Activated B cell treated with CpG ODN at 0.5 μM for 24 hours (primary cell): ENCODE results near the gene HOXB8. TPM values are rescaled to one million over a fixed set of nuclear protein-coding genes. Genes with fewer than 3 reads are reported as not detected.
A peak's percentile ranks its signal among the peaks of the same experiment; 100 is the strongest.

Experiments used
- ATAC-seq: fragments of 200-7000 bp; cut with Tn5 transposase; one replicate; pipeline ENCODE4 v1.10.0; 2021; ENCODE audit warnings: low read depth, mild to moderate bottlenecking, moderate library complexity
- CTCF ChIA-PET: fragments of 350-600 bp; sonication (Branson Sonifier 250); formaldehyde crosslinking; loops from one replicate; lab custom pipeline; 2021; ENCODE audit warnings: antibody characterized with exemption; lab: Charles Lee
- POLR2A ChIA-PET: fragments of 350-600 bp; sonication (Branson Sonifier 250); formaldehyde crosslinking; loops from one replicate; lab custom pipeline; 2021; ENCODE audit warnings: antibody characterized with exemption; lab: Charles Lee
- DNase-seq: peaks from one replicate; pipeline ENCODE4 v3.0.0; 2022
- H3K27ac Mint-ChIP-seq: one replicate; pipeline ENCODE4 v1.8.0; 2020; ENCODE audit warnings: mixed read lengths
- H3K27me3 Mint-ChIP-seq: one replicate; pipeline ENCODE4 v1.8.0; 2021; ENCODE audit warnings: mixed read lengths
- H3K36me3 Mint-ChIP-seq: one replicate; pipeline ENCODE4 v1.8.0; 2021; ENCODE audit warnings: low read depth, mixed read lengths
- H3K4me1 Mint-ChIP-seq: one replicate; pipeline ENCODE4 v1.8.0; 2021; ENCODE audit warnings: mixed read lengths
- H3K4me3 Mint-ChIP-seq: one replicate; pipeline ENCODE4 v1.8.0; 2020; ENCODE audit warnings: mild to moderate bottlenecking, mixed read lengths
- H3K9me3 Mint-ChIP-seq: one replicate; pipeline ENCODE4 v1.8.0; 2020; ENCODE audit warnings: mixed read lengths
- CTCF ChIP-seq: fragments of 200-600 bp; IDR thresholded peaks from one replicate; pipeline ENCODE4 v1.8.0; 2022; ENCODE audit warnings: antibody characterized with exemption, mild to moderate bottlenecking
- intact Hi-C: fragments of 100-400 bp; cut with micrococcal nuclease; formaldehyde crosslinking; loops from one replicate; pipeline ENCODE4 v1.15.1; 2024
- total RNA-seq: library from RNA; stranded (reverse); gene quantifications from 2 replicates; pipeline ENCODE4 v1.2.3, GENCODE V29; 2022

HOXB8 gene
- total RNA-seq, 1 donor from 2014 or later, result not detected

GRCh38 chr17:48595278-48595999, 19.7 kb downstream of the HOXB8 start:
- no peak for TF ChIP-seq CTCF
- ATAC-seq, result no peak
- Mint-ChIP-seq H3K4me3 (no peak overlapping the region), H3K9me3 (no peaks in the 10 kb centered on the region), H3K27me3 (peaks cover 75% of the 10 kb centered on the region), H3K4me1 (peaks cover 42% of the 10 kb centered on the region), H3K36me3 (no peaks in the 10 kb centered on the region), H3K27ac (no peak overlapping the region)
- ChIA-PET CTCF (interaction anchor here (0.8 to 4.5 kb wide), 5 partner anchors 18 to 287 kb away, joined by 3 to 31 read pairs (median 6); no protein-coding TSS in a partner anchor), POLR2A (no interaction called here)
- no peak for DNase-seq
- intact Hi-C loops, result loop anchor here (5.0 to 10.0 kb wide), 2 partner anchors 152 to 441 kb away; no protein-coding TSS in a partner anchor

DNA sequence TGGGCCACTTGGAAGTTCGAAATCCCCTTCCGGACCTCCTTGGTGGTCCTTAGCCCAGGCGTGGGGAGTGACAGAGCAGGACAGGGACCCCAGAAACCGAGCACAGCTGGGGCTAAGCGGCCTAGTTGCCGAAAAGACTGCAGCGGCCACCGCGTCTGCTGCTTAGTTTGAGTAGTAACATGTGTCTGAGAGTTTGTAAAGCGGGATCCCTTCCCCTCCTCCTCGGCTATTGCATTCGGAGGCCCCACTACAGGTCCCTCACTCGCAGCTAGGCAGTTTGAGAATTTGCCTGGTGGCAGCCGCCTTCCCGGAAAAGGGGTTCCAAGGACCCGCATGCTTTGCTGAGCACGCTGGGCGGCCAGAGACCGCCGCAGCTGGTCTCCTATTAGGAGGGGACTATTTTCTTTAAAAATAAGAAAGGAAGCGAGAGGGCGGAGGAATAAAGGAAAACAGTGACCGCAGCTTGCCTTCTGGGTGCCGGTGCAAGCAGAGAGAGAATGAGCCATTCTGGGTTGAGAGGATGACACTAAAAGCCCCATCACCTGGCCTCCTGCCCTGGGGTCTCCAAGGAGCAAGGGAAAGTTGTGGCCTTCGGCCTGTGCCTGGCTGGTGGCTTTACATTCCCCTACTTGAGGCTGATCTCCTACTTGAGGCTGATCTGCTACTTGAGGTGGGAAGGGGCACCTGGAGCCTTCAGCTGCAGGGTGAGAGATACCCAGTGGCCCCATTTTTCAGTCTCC, 20.4 kb downstream of the HOXB8 start:
- no peak overlapping the region for H3K27ac Mint-ChIP-seq
- intact Hi-C loops, result loop anchor here (1.0 to 10.0 kb wide), 4 partner anchors 153 to 569 kb away; no protein-coding TSS in a partner anchor
- H3K27me3 Mint-ChIP-seq, result peaks cover 76% of the 10 kb centered on the region
- no peaks in the 10 kb centered on the region for H3K36me3 Mint-ChIP-seq
- H3K9me3 Mint-ChIP-seq, result no peaks in the 10 kb centered on the region
- ATAC-seq, result no peak
- DNase-seq, result no peak
- ChIA-PET POLR2A (no interaction called here), CTCF (interaction anchor here (0.8 to 4.5 kb wide), 5 partner anchors 24 to 287 kb away, joined by 3 to 31 read pairs (median 6); partner anchors contain the start of gene HOXB9)
- H3K4me1 Mint-ChIP-seq, result peaks cover 49% of the 10 kb centered on the region
- no peak overlapping the region for H3K4me3 Mint-ChIP-seq
- no peak for TF ChIP-seq CTCF

GRCh38 chr17:48593840-48594537, 21.1 kb downstream of the HOXB8 start:
- CTCF ChIA-PET, result interaction anchor here (0.8 to 4.5 kb wide), 15 partner anchors 10 to 513 kb away, joined by 3 to 31 read pairs (median 6); partner anchors contain the start of gene HOXB9

GRCh38 chr17:48593126-48593829, 21.8 kb downstream of the HOXB8 start, which contains the start of gene HOXB5:
TSS of gene HOXB5 (minus strand) at chr17:48593779. CDS start at chr17:48593682, 97 bp downstream.
- Mint-ChIP-seq H3K9me3 (no peaks in the 10 kb centered on the region), H3K4me1 (peaks cover 52% of the 10 kb centered on the region)

More at GRCh38 chr17:48593840-48594537, 21.1 kb downstream of the HOXB8 start:
- Mint-ChIP-seq H3K4me1 (peaks cover 53% of the 10 kb centered on the region), H3K27me3 (peaks cover 73% of the 10 kb centered on the region), H3K27ac (no peak overlapping the region), H3K36me3 (no peaks in the 10 kb centered on the region), H3K4me3 (peak overlapping the region; percentile 71), H3K9me3 (no peaks in the 10 kb centered on the region)
- intact Hi-C loops, result loop anchor here (1.0 to 10.0 kb wide), 6 partner anchors 137 to 569 kb away; no protein-coding TSS in a partner anchor
- DNase-seq (peak; percentile 85), ATAC-seq (peak; percentile 66)
- POLR2A ChIA-PET, result interaction anchor here (1.1 to 1.2 kb wide), 2 partner anchors 21 to 258 kb away, joined by 3 to 5 read pairs; partner anchors contain the start of gene HOXB8
- peak; percentile 50 for TF ChIP-seq CTCF

More at GRCh38 chr17:48593126-48593829, 21.8 kb downstream of the HOXB8 start, which contains the start of gene HOXB5:
- H3K27me3 Mint-ChIP-seq, result peaks cover 73% of the 10 kb centered on the region
- H3K36me3 Mint-ChIP-seq, result no peaks in the 10 kb centered on the region
- ChIA-PET POLR2A (interaction anchor here (0.9 to 1.6 kb wide), 5 partner anchors 14 to 258 kb away, joined by 3 to 5 read pairs (median 3); partner anchors contain the start of gene HOXB8), CTCF (interaction anchor here (0.8 to 4.5 kb wide), 24 partner anchors 9 to 567 kb away, joined by 3 to 31 read pairs (median 4); partner anchors contain the start of genes HOXB8 and HOXB9)
- DNase-seq (no peak), ATAC-seq (no peak)
- TF ChIP-seq CTCF, result no peak
- intact Hi-C loops, result loop anchor here (2.0 to 10.0 kb wide), 4 partner anchors 136 to 438 kb away; no protein-coding TSS in a partner anchor
- H3K27ac Mint-ChIP-seq, result no peak within 1 kb of the TSS
- H3K4me3 Mint-ChIP-seq, result peak within 1 kb of the TSS; percentile 71
